Measurements from ENCODE around the gene TPX2. TPM values are rescaled to one million over a fixed set of nuclear protein-coding genes. Genes with fewer than 3 reads are reported as not detected.
"Not testable (repeated sequence)": the region's sequence is repeated elsewhere in the genome, so short reads cannot be mapped to it uniquely, and the experiment has no call there.

Gene TPX2
- total RNA-seq, 1 donor: 18.5 TPM

DNA sequence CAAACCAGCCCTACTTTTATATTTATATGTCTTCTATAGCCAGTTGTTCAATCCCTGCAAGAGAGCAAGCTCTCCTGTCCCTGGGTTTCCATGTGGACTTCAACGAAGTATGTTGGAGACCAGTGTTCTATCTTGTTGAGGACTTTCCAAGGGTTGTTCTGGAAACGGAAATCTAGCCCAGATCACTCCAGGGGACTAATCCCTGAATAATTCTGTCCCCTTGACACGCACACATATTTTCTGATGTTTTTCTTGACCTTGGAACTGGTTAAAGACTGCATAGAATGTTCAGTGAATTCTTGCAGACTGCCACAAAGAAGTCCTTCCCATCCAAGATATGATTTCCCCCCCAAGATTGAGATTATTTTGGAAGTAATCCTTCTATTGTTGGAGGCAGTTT, 70.6 kb downstream of the TPX2 start:
- peaks cover 33% of the 10 kb centered on the region for H3K4me1 ChIP-seq (ENCODE audit: insufficient read depth, low read length)
- no peaks in the 10 kb centered on the region for H4K20me1 ChIP-seq (ENCODE audit: insufficient read depth, low read length)
- peaks cover 15% of the 10 kb centered on the region for H3K36me3 ChIP-seq (ENCODE audit: insufficient read depth, low read length)
- H3K4me3 ChIP-seq (ENCODE audit: insufficient read depth, low read length): no peak overlapping the region
- H3K9me3 ChIP-seq (ENCODE audit: low read depth, low read length): no peaks in the 10 kb centered on the region
- H3K27me3 ChIP-seq (ENCODE audit: insufficient read depth, low read length): no peaks in the 10 kb centered on the region
- no peak for DNase-seq (ENCODE audit: insufficient read length, low spot score, missing footprints)
- H3K4me2 ChIP-seq (ENCODE audit: insufficient read depth, low read length): no peak overlapping the region
- TF ChIP-seq CTCF (IDR thresholded peaks at IDR 0.05; ENCODE audit: extremely low read depth, low read depth, low read length): no peak
- no peak overlapping the region for H2AFZ ChIP-seq (ENCODE audit: low read length)
- H3K27ac ChIP-seq (ENCODE audit: low read depth, low read length): peak overlapping the region; percentile 86
- H3K79me2 ChIP-seq (ENCODE audit: insufficient read depth, low read length): no peaks in the 10 kb centered on the region

DNA sequence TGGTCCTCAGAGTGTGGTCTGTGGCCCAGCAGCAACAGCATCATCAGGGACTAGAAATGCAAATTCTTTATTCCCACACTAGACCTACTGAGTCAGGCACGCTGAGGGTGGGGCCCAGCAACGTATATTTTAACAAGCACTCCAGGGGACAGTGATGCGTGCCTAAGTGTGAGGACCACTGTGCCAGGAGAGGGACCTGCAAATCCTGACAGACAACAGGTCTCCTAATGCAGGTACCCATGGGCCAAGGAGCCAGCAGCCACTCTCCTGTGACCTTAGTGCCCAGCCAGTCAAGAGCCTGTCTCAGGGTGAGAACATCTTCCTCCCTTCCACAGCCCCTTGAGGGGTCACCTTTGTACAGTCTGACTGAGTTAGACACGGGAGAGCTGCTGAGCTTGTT, 72.1 kb downstream of the TPX2 start:
- no peaks in the 10 kb centered on the region for H3K79me2 ChIP-seq (ENCODE audit: insufficient read depth, low read length)
- peaks cover 41% of the 10 kb centered on the region for H3K4me1 ChIP-seq (ENCODE audit: insufficient read depth, low read length)
- peaks cover 9% of the 10 kb centered on the region for H3K36me3 ChIP-seq (ENCODE audit: insufficient read depth, low read length)
- no peak overlapping the region for H3K4me3 ChIP-seq (ENCODE audit: insufficient read depth, low read length)
- H3K9me3 ChIP-seq (ENCODE audit: low read depth, low read length): no peaks in the 10 kb centered on the region
- H3K27me3 ChIP-seq (ENCODE audit: insufficient read depth, low read length): no peaks in the 10 kb centered on the region
- TF ChIP-seq CTCF (IDR thresholded peaks at IDR 0.05; ENCODE audit: extremely low read depth, low read depth, low read length): no peak
- no peak overlapping the region for H3K4me2 ChIP-seq (ENCODE audit: insufficient read depth, low read length)
- no peaks in the 10 kb centered on the region for H4K20me1 ChIP-seq (ENCODE audit: insufficient read depth, low read length)
- no peak for DNase-seq (ENCODE audit: insufficient read length, low spot score, missing footprints)
- no peak overlapping the region for H2AFZ ChIP-seq (ENCODE audit: low read length)
- H3K27ac ChIP-seq (ENCODE audit: low read depth, low read length): peak overlapping the region; percentile 86

DNA sequence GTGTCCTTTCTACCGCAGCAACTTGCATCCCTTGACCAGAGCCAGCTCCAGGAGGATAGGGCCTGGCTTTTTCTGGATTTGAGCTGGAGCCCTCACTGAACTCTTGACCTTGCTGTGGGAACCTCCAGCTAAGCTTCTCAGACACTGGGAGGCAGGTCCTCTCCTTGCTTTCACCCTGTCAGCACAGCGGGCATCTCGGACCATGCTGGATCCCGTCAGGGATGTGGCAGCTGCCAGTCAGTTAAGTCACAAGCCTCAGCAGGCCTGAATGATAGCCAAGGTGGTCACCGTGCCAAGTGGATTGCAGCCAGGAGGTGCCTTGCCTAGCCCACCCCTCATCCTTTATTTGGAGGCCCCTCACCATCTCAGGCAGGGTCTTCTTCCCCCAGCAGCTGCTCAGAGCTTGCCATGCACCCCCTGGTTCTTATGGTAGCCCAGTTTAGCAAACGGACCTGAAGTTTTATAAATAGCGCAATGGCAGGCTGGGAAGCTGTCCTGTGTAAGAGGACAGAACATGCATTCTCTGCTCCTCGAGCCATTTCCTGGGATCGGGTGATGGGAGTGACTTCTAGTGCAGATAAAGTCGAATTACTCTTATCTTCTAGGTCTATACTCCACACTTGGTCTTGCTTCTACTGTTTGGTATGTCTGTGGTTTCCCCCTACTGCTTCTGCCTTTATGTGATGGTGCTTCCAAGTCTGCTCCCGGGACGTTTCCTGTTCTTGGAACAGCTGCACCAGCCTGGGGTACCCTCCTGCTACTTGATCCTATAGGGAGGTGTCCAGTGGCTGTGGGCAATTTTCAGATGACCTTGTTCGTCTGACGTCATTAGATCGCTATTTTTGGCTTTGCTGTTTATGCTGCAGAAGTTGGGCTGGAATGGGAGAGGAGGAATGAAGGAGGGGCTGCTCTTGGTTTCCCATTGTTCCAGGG, 73.0 kb downstream of the TPX2 start:
- DNase-seq (ENCODE audit: insufficient read length, low spot score, missing footprints): peak; percentile 89
- H3K9me3 ChIP-seq (ENCODE audit: low read depth, low read length): no peaks in the 10 kb centered on the region
- no peaks in the 10 kb centered on the region for H4K20me1 ChIP-seq (ENCODE audit: insufficient read depth, low read length)
- H3K27ac ChIP-seq (ENCODE audit: low read depth, low read length): peak overlapping the region; percentile 86
- no peaks in the 10 kb centered on the region for H3K79me2 ChIP-seq (ENCODE audit: insufficient read depth, low read length)
- H3K4me2 ChIP-seq (ENCODE audit: insufficient read depth, low read length): peak overlapping the region; percentile 39
- peak overlapping the region; percentile 12 for H2AFZ ChIP-seq (ENCODE audit: low read length)
- H3K27me3 ChIP-seq (ENCODE audit: insufficient read depth, low read length): no peaks in the 10 kb centered on the region
- peaks cover 41% of the 10 kb centered on the region for H3K4me1 ChIP-seq (ENCODE audit: insufficient read depth, low read length)
- peaks cover 7% of the 10 kb centered on the region for H3K36me3 ChIP-seq (ENCODE audit: insufficient read depth, low read length)
- TF ChIP-seq CTCF (IDR thresholded peaks at IDR 0.05; ENCODE audit: extremely low read depth, low read depth, low read length): no peak
- H3K4me3 ChIP-seq (ENCODE audit: insufficient read depth, low read length): no peak overlapping the region

- Histone ChIP-seq H3K4me1 (ENCODE audit: insufficient read depth, low read length) (peaks cover 41% of the 10 kb centered on the region), H3K27ac (ENCODE audit: low read depth, low read length) (no peak overlapping the region), H3K27me3 (ENCODE audit: insufficient read depth, low read length) (no peaks in the 10 kb centered on the region), H3K4me2 (ENCODE audit: insufficient read depth, low read length) (no peak overlapping the region), H3K4me3 (ENCODE audit: insufficient read depth, low read length) (no peak overlapping the region), H3K9me3 (ENCODE audit: low read depth, low read length) (no peaks in the 10 kb centered on the region), H3K79me2 (ENCODE audit: insufficient read depth, low read length) (no peaks in the 10 kb centered on the region), H4K20me1 (ENCODE audit: insufficient read depth, low read length) (no peaks in the 10 kb centered on the region), H3K36me3 (ENCODE audit: insufficient read depth, low read length) (peaks cover 7% of the 10 kb centered on the region), H2AFZ (ENCODE audit: low read length) (no peak overlapping the region)
- DNase-seq (ENCODE audit: insufficient read length, low spot score, missing footprints): no peak
- no peak for TF ChIP-seq CTCF (IDR thresholded peaks at IDR 0.05; ENCODE audit: extremely low read depth, low read depth, low read length)
Observed at GRCh38 chr20:31813611-31814010, 74.5 kb downstream of the TPX2 start.

GRCh38 chr20:31814142-31814541, 75.1 kb downstream of the TPX2 start:
- not testable (repeated sequence) for H3K4me3 ChIP-seq (ENCODE audit: insufficient read depth, low read length); DNase-seq (ENCODE audit: insufficient read length, low spot score, missing footprints)

More at GRCh38 chr20:31814142-31814541, 75.1 kb downstream of the TPX2 start:
- not testable (repeated sequence) for H3K36me3 ChIP-seq (ENCODE audit: insufficient read depth, low read length); H3K4me2 ChIP-seq (ENCODE audit: insufficient read depth, low read length); H3K9me3 ChIP-seq (ENCODE audit: low read depth, low read length); H3K79me2 ChIP-seq (ENCODE audit: insufficient read depth, low read length); H2AFZ ChIP-seq (ENCODE audit: low read length); H4K20me1 ChIP-seq (ENCODE audit: insufficient read depth, low read length); H3K27me3 ChIP-seq (ENCODE audit: insufficient read depth, low read length); H3K27ac ChIP-seq (ENCODE audit: low read depth, low read length)
- peaks cover 41% of the 10 kb centered on the region for H3K4me1 ChIP-seq (ENCODE audit: insufficient read depth, low read length)
